HG03521 (cell line): ENCODE measurements around the gene CYBA.

Experiments
- ATAC-seq: cut with Tn5 transposase; IDR thresholded peaks from one replicate; pipeline ENCODE4 v1.9.1; 2021; ENCODE audit warnings: mild to moderate bottlenecking, moderate library complexity; ENCODE audit not compliant: unreplicated experiment

Gene CYBA

GRCh38 chr16:88662843-88663606 lies 12.2 kb upstream of the CYBA start, which contains the start of gene MVD:
TSS of gene MVD (minus strand) at chr16:88663091. CDS start at chr16:88663080, 11 bp downstream.
- ATAC-seq, result peak; percentile 96

- ATAC-seq, result peak; percentile 8
Measured at GRCh38 chr16:88662222-88662842, 11.5 kb upstream of the CYBA start.

- no peak for ATAC-seq
Measured at GRCh38 chr16:88661468-88661867, 10.6 kb upstream of the CYBA start.

GRCh38 chr16:88659160-88659559 lies 8.3 kb upstream of the CYBA start:
- no peak for ATAC-seq

GRCh38 chr16:88658714-88659113 lies 7.9 kb upstream of the CYBA start:
- ATAC-seq, result no peak

- ATAC-seq, result no peak
Measured at GRCh38 chr16:88657371-88657770, 6.5 kb upstream of the CYBA start.

- no peak for ATAC-seq
Measured at GRCh38 chr16:88656291-88656980, 5.6 kb upstream of the CYBA start.

GRCh38 chr16:88655733-88656281 lies 5.0 kb upstream of the CYBA start:
- no peak for ATAC-seq

- no peak for ATAC-seq
Measured at GRCh38 chr16:88655053-88655732, 4.3 kb upstream of the CYBA start.

GRCh38 chr16:88654363-88655052 lies 3.7 kb upstream of the CYBA start:
- no peak for ATAC-seq

GRCh38 chr16:88653596-88654362 lies 2.9 kb upstream of the CYBA start:
- ATAC-seq, result no peak

- no peak for ATAC-seq
Measured at GRCh38 chr16:88653101-88653500, 2.2 kb upstream of the CYBA start.

- ATAC-seq, result no peak
Measured at GRCh38 chr16:88652762-88653063, 1.9 kb upstream of the CYBA start.

GRCh38 chr16:88651989-88652761 lies 1.3 kb upstream of the CYBA start:
- no peak for ATAC-seq

GRCh38 chr16:88651276-88651988 lies 579 bp upstream of the CYBA start:
- ATAC-seq, result peak; percentile 66

- ATAC-seq, result peak; percentile 13
Measured at GRCh38 chr16:88649924-88650748, 717 bp downstream of the CYBA start.

GRCh38 chr16:88649195-88649923 lies 1.5 kb downstream of the CYBA start:
- no peak for ATAC-seq
